Mucosa of gallbladder (tissue), 1 donor: ENCODE measurements around the gene MMP25. TPM values are rescaled to one million over a fixed set of nuclear protein-coding genes. Genes with fewer than 3 reads are reported as not detected.
A peak's percentile ranks its signal among the peaks of the same experiment; 100 is the strongest.

Source experiments
- DNase-seq: peaks from one replicate; pipeline ENCODE4 v3.0.0-alpha.2; 2020; ENCODE audit warnings: low spot score
- total RNA-seq: library from RNA; stranded (reverse); gene quantifications from one replicate; pipeline ENCODE4 v1.2.1, GENCODE V29; 2021
- donor health status: DM: no; HTN: no; CAD: no.

The MMP25 gene
- total RNA-seq, 1 donor from 2014 or later, result 1.1 TPM

DNA sequence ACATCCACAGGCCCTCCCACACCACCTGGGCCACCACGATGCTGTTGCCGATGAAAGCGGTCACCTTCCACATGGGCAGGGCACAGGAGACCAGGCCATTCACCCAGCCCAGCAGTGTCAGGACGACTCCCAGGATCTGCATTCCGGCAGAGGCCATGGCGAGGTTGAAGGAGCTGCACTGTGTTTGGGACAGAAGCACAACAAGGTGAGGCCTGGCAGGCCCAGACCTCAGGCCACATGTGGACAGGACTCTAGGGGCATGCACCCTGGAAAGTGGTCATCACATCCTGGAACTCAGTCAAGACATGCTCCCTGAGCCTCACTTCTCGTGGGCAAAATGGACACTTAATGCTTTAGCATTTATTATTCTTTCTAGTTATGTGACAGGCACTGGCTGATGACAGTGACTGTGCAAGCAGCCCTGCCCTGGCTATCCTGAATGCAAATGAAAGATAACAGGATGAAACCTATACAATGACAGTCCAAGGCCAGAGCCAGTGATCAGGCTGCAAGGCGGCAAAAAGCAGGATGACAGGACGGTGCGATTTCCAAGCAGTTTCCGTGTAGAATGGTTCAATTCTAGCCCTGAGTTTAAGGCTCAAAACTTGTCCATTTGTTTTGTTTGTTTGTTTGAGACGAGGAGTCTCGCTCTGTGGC, 30.4 kb upstream of the MMP25 start:
- DNase-seq, result no peak

DNA sequence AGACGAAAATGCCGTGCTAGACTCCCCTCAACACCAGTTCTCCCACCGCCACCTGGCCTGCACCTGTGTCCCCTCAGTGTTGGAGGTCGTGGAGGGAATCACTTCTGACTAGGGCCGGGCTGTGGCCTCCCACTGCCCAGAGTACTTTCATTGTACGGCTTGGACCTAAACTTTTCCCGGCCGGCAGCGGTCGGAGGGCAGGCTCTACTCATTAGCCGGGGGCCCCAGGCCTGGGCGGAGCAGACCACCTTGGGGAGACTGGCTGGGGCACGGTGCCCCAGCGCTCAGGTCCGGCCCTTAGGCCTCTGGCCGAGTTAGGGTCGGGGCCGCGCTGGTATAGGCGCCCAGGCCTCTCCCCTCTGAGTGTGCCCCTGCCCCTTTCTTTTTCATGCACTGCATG, 29.0 kb upstream of the MMP25 start:
- DNase-seq, result no peak

DNA sequence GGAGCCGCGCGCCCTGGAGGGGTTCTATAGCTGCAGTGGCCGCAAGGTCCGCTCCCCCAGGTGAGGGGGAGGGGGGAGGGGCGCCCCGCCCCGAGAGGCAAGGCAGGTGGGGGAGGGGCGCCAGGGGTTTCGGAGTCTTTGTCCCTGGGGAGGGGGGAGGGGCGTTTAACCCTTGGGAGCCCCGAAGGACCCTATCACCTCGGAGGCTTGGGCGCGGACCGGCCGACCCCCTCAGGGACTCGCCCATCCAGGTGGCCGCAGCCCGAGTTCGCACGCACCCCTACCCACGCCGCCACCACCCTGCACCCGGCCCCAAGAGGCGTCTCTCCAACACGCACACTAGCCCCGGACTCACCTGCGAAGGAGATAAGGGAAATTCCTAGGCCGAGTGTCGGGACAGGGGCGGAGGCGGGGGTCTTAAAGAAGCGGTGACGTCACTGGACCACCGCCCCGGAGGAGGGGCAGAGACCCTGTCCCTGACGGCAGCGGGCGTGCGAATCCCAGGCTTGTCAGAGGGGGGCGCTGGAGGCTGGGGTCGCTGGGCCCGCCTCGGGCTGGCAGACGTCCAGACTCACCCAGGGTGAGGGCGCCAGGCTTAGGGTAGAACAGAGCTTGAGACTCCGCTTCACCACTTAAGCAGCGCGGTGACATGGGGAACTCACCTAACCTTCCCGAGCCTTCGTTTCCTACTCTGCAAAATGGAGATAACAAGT, 28.4 kb upstream of the MMP25 start, which contains the start of gene CLDN6:
Gene CLDN6, minus strand, starts transcription at position 390 of the 713 bp plus-strand sequence. CDS start 2,162 bp downstream, outside the sequence.
- DNase-seq, result no peak

DNA sequence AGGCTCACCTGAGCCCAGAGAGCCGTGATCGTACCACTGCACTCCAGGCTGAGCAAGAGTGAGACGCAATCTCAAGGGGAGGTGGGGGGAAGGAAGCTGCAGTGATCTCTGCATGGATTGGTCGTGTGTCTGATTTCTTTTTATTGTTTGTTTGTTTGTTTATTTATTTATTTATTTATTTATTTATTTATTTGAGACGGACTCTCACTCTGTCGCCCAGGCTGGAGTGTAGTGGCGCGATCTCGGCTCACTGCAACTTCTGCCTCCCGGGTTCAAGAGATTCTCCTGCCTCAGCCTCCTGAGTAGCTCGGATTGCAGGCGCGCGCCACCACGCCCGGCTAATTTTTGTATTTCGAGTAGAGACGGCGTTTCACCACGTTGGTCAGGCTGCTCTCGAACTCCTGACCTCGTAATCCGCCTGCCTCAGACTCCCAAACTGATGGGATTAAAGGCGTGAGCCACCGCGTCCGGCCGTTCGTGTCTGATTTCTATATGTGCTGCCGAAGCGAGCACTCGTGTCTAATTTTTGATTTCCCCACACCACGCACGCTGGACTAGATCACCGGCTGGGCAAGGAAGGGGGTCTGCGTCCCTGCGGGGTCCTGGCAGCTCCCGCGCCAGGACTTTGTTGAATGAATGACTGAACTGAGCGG, 26.6 kb upstream of the MMP25 start:
- DNase-seq, result no peak

DNA sequence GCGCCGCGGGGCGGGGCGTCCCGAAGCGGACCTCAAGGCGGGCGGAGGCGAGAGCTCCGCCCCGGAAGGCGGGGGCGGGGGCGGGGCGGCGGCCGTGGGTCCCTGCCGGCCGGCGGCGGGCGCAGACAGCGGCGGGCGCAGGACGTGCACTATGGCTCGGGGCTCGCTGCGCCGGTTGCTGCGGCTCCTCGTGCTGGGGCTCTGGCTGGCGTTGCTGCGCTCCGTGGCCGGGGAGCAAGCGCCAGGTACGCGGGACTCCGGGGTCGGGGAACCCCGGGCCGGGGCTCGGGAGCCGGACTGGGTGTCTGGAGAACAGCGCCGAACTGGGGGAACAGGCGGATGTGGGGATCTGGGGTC, 26.1 kb upstream of the MMP25 start, which contains the start of gene TNFRSF12A:
Gene TNFRSF12A, plus strand, starts transcription at position 122 of the 357 bp plus-strand sequence. Its CDS starts 30 bp downstream, at position 152.
- DNase-seq, result peak; percentile 80

DNA sequence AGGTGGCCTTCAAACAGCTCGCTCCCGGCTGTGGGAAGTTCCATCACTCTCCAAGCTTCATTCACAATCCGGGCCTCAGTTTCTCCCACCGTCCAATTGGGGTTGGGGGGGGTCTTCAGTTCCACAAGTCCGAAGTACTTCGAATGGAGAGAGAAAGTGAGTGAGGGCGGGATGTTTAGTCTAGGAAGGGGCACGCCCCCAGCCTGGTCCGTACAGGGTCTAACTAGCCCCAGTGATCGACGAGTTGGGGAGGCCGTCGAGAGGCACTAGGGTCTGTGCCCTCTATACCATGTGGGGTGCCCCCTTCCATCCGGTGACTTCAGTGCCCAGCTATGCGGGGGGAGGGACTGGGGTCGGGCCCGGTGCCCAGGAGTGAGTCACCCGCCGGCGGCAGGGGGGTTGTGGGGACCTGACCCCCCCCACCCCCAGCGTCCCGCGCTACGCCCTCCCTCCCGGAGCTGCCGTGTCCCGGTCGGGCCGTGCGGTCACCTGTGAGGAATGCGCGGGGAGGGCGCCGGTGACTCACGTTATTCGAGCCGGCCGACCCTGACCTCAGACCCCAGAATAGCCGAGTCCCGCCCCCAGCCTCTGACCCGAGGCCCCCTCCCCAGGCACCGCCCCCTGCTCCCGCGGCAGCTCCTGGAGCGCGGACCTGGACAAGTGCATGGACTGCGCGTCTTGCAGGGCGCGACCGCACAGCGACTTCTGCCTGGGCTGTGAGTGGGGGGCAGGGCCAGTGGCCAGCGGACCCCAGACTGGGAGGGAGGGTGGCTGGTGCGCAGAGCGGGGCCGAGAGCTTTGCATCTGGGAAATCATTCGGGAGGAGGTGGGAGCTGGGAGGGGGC, 25.5 kb upstream of the MMP25 start:
- DNase-seq, result peak; percentile 78

DNA sequence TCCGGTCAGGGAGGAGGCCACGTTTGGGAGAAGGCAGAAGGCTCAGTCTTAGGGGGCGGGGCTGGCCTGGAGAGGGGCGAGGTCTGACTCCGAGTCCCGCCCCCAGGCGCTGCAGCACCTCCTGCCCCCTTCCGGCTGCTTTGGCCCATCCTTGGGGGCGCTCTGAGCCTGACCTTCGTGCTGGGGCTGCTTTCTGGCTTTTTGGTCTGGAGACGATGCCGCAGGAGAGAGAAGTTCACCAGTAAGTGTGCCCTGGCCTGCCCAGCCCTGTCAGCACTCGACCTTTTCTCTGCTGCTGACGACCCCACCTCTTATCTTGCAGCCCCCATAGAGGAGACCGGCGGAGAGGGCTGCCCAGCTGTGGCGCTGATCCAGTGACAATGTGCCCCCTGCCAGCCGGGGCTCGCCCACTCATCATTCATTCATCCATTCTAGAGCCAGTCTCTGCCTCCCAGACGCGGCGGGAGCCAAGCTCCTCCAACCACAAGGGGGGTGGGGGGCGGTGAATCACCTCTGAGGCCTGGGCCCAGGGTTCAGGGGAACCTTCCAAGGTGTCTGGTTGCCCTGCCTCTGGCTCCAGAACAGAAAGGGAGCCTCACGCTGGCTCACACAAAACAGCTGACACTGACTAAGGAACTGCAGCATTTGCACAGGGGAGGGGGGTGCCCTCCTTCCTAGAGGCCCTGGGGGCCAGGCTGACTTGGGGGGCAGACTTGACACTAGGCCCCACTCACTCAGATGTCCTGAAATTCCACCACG, 24.7 kb upstream of the MMP25 start:
- peak; percentile 63 for DNase-seq

DNA sequence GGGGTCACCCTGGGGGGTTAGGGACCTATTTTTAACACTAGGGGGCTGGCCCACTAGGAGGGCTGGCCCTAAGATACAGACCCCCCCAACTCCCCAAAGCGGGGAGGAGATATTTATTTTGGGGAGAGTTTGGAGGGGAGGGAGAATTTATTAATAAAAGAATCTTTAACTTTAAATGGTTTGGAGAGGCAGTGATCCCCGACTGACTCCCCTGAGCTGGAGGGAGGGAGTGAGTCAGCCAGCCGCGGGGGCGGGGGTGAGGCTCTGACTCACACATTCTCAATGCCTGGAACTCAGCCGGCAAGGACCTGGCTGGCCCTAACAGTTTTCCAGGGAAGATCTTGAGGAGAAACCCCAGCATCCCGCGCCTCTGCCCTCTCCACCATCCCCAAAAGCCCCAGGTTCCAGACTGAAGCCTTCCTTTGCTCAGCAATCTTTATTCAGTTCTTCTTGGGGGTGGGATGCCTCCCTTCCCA, 24.1 kb upstream of the MMP25 start:
- peak; percentile 92 for DNase-seq

DNA sequence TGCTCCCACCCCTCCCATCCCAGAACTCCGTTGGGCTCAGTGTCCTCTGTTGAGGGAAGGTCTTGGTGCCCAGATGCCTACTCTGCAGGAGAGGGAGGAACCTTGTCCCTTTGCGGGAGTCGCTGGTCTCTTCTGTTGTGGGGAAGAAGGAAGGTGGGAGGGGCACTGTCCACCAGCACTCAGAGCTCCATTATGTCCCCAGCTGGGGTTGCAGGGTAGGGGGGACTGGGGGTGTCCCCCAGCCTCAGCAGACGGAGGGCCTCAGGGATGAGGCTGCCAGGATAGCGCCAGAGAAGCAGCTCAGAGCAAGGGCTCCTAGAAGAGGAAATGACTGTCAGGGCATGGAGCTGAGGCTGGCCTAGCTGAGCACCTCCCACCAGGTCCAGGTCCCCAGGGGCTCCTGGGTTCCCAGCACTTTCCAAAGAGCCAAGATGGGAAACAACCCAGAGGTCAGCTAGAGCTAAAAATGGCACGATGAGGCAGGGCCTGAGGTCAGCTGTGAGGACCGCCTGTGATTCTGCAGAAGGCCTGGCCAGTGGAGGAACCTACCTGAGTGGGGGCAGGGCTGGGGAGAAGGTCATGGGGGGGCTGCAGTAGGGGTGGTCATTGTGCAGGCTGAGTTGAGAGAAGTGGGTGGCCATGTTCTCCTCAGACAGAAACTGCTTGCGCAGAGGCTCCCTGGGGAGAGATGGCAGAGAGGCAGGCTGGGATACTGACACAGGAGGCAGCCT, 23.5 kb upstream of the MMP25 start:
- no peak for DNase-seq

DNA sequence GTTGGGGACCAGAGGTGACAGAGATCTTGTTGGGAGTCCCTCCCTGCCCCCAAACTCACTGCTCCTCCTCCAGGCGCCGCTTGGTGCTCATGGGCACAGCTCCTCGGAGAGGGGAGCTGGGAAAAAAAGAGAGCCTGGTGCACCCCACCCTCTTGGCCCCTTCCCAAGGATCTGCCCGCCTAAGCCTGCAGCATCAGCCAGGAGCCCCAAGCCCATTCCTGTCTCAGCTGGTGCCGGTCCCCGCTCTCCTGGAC, 23.0 kb upstream of the MMP25 start:
- no peak for DNase-seq

DNA sequence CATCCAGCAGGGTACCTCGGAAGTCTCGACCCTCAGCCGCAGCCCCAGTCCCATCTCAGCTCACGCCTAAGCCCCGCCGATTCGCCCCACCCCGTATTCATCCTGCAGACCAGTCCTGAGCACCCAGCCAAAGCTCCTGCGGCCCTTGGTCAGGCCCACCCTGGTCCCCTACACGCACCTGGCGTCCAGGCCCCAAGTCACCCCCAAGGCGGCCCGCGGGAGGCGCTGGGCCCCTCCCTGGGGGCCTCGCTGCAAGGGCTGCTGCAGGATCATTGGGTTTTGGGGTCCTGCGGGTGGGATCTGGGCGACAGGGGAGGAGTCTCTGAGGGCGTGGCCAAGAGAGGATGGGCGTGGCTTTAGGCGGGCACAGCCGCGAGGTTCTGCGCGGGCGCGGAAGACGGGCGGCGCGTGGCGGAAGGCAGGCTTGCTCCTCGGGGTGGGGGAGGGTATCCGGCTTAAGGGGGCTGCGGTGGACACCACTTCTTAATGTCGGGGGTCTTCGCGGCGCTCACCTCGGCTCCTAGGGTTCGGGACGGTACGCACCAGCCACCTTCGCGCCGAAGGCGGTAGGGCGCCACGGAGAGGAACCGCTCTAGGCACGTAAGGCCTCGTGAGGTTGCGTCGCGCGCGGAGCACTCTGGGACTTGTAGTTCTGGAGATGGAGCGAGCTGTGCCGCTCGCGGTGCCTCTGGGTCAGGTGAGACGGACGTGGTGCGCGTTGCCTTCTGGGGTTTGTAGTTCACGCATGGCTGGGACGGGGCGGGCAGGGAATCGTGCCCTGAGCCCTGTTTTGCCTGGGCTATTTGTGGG, 22.5 kb upstream of the MMP25 start, which contains the start of the genes HCFC1R1 and THOC6:
Gene HCFC1R1, minus strand, starts transcription at position 274 of the 810 bp plus-strand sequence. Its CDS starts 1 bp downstream, at position 273.
Gene THOC6, plus strand, starts transcription at position 367 of the 810 bp plus-strand sequence. Its CDS starts 292 bp downstream, at position 659.
- DNase-seq, result peak; percentile 98

DNA sequence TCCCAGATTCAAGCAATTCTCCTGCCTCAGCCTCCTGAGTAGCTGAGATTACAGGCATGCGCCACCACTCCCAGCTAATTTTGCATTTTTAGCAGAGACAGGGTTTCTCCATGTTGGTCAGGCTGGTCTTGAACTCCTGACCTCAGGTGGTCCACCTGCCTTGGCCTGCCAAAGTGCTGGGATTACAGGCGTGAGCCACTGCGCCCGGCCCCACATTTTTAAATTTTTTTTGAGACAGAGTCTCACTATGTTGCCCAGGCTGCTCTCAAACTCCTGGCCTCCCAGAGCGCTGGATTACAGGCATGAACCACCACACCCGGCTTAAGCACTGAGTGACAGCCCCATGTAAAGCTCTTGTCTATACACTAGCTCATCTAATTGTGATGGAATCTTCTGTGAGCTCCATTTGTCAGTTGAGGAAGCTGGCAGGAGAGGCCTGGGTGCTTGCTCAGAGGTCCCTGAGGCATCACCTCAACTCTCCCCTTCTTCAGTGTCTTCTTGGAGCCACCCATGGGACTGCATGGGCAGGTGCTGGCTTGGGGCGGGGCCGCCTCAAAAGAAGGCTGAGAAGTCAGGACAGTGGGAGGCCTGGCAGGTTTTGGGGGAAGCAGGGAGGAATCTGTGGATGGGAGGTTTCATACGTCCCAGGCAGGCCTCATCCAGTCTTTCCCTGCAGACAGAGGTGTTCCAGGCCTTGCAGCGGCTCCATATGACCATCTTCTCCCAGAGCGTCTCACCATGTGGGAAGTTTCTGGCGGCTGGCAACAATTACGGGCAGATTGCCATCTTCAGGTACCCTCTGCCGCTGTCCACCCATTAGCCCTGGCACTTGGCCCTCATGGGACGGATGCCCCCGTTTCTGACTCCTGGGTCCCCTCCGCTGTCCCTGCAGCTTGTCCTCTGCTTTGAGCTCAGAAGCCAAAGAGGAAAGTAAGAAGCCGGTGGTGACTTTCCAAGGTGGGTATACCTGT, 21.0 kb upstream of the MMP25 start:
- no peak for DNase-seq

DNA sequence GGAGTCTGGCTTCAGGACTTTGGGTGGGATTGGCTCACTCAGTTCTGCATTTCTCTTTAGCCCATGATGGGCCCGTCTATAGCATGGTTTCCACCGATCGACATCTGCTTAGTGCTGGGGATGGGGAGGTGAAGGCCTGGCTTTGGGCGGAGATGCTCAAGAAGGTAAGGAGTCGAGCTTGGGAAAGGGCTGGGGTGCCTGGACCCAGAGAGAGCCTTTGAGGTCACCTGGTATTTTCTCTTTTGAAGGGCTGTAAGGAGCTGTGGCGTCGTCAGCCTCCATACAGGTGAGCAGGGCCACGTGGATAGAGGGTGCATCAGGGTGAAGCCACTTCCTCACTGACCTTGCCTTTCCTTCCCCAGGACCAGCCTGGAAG, 20.4 kb upstream of the MMP25 start:
- DNase-seq, result no peak

DNA sequence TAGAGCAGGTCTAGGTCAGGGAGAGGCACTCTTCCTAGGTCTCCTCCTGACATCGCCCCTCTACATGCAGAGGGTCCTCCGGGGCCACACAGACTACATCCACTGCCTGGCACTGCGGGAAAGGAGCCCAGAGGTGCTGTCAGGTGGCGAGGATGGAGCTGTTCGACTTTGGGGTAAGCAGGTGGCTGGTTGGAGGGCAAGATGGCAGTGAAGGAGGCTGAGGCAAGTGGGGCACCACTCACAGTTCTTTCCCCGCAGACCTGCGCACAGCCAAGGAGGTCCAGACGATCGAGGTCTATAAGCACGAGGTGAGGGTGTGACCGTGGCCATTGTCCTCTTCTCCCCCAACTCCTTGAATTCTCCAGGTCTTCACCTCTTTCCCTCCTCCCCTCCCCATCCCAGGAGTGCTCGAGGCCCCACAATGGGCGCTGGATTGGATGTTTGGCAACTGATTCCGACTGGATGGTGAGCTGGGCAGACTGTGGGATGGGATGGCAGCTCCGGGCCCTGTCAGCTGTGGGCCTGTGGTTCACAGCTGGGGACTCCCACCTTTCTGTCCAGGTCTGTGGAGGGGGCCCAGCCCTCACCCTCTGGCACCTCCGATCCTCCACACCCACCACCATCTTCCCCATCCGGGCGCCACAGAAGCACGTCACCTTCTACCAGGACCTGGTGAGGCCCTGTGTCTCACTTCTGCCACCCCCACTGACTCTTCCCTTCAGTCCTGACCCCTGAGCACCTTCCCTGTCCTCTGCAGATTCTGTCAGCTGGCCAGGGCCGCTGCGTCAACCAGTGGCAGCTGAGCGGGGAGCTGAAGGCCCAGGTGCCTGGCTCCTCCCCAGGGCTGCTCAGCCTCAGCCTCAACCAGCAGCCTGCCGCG, 19.5 kb upstream of the MMP25 start:
- DNase-seq, result no peak

DNA sequence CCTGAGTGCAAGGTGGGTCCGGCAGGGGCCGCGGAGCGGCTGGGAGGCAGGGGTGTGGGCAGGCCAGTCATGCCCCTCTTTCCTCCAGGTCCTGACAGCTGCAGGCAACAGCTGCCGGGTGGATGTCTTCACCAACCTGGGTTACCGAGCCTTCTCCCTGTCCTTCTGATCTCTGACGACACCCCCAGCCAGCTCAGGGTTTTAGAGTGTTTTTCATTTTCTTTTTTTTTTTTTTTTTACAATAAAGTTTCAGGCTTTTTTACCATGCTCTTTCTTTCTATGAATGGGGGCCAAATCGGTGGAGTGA, 18.9 kb upstream of the MMP25 start:
- DNase-seq, result no peak

DNA sequence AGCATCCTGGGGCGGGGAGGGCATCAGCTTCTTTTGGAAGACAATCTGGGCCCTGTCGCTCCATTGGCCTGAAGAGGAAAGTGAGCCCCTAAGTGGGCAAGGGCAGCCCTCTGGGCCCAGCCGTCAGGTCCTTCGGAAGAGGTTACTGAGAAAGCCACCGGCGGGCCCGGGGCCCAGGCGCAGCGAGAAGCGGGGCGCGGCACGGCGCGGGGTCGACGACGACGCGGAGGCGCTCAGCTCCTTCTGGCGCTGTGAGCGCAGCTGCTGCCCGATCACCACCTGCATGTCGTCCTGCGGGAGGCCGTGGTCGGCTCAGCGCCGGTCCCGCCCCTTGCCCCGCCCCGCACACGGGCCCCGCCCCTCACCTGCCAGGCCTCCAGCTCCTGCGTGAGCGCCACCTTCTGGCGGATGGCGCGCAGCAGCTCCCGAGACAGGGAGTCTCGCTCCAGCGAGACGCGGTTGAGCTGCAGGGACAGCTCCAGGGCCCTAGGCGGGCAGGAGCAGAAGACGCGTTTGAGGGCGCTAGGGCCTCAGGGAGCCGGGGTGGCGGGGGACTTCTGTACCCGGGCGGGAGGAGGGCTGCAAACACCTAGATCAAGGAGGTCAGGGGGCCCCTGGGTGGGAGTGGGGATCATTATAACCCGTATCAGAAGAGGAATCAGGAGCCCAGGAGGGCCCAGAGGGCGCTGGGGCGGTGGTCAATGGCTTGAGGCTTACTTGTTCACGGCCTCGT, 18.2 kb upstream of the MMP25 start:
- DNase-seq, result peak; percentile 87
